Measurements from ENCODE around the gene PRR5L. TPM values are rescaled to one million over a fixed set of nuclear protein-coding genes. Genes with fewer than 3 reads are reported as not detected.
"Not testable (repeated sequence)": the region's sequence is repeated elsewhere in the genome, so short reads cannot be mapped to it uniquely, and the experiment has no call there.

Gene PRR5L
- total RNA-seq, 1 donor from 2014 or later, result 1.5 TPM

DNA sequence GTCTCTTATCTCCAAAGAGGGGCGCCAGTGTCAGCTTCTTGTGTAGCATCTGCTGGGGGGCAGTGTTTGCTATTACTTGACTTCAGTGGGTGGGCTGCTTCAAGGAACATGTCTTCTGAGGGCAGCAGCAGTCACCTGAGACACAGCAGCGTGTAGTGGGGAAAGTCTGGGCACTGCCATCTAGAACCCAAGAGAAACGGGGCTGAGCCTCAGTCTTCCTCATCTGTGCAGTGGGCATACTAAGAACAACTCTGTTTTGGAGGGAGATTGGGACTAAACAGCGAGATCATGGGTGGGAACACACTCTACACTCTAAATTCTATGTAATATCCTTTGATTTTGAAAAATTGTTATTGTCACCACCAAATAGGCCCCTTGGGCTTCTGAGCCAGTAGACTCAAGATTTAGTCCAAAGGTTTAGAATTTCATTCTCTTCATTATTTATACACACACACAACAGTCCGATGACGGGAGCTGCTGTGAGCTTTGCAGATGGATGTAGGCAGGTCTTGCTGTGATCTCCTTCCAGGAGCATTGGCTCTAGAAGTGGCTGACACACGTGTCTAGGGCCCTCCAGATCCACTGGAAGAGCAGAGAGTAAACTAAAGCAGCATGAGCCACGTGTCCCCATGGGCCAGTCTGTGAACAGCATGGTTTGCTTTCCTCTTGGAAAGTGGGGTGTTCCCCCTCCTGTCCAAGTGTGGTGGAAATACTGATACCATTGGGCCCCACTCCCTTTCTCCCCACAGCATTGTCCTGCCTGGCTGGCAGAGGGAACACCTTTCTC lies 162.2 kb downstream of the PRR5L start:
- intact Hi-C loops (cut with DNase I), result no loop called here
- no peak for ATAC-seq (ENCODE audit: poor library complexity)

DNA sequence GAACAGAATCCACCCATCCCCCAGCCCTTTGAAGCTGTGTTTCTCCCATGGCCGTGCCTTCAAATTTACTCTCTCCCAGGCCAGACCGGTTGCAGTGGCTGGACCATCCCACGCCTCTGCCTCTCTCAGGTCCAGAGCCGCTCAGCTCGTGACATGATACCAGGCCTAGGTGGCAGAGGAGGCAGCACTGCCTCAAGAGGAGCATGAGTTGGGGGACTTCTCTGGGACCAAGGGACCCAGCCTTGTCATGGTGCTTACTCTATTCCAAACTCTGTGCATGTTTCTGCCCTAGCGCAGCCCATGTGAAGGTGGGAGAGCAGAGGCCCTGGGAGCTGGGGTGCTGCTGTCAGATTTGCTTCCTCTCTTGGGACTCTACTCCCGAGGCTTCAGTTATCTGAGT lies 163.0 kb downstream of the PRR5L start:
- ATAC-seq (ENCODE audit: poor library complexity) (no peak), DNase-seq (no peak)
- intact Hi-C loops (cut with DNase I), result no loop called here

More for the DNA sequence above, 162.2 kb downstream of the PRR5L start:
- DNase-seq, result no peak

DNA sequence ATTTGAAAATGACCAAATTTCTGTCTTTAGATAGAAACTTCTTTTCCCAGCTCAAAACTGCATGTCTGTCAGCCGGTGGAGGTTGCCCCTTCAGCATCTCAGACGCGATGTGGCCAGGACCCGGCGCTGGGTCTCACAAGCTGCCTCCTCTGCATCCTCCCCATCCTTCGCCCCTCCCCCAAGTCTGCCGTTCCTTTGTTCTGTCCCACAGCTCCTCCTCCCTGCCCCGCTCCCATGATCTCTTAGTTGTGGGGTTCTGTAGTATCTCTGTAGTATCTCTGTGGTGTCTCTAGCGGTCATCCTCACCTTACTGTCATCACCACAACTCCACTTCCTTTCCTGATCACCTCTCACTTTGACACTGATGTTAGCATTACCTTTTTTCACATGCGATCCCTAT lies 164.1 kb downstream of the PRR5L start:
- ATAC-seq (ENCODE audit: poor library complexity), result no peak
- intact Hi-C loops (cut with DNase I), result no loop called here
- DNase-seq, result no peak

DNA sequence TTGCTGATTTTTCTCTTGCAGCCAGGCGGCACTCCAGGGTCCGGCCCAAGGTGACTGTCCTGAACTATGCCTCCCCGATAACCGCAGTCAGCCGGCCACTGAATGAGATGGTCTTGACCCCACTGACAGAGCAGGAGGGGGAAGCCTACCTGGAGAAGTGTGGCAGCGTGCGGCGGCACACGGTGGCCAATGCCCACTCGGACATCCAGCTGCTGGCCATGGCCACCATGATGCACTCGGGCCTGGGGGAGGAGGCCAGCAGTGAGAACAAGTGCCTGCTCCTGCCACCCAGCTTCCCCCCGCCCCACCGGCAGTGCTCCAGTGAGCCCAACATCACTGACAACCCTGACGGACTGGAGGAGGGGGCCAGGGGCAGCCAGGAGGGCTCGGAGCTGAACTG lies 166.2 kb downstream of the PRR5L start:
- ATAC-seq (ENCODE audit: poor library complexity) (no peak), DNase-seq (no peak)
- intact Hi-C loops (cut with DNase I), result no loop called here

DNA sequence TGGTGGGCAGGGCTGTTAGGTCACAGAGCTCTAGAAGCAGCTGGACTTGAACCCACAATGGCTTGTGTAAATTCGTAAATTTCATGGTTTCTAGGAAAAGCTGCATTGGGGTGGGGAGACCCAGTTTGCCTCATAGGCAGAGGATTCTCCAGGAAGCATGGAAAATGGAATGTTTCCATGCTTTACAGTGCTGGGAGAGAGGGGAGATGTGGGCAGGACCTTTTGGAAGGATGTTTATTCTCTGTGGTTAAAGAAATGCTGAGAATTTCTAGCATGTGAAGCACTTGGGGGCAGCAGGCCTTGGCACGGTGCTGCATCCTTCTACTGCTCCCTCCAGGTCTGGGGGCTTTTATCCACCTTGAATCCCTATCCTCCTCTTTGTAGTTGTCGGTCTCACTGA lies 167.7 kb downstream of the PRR5L start:
- intact Hi-C loops (cut with DNase I), result no loop called here
- DNase-seq (no peak), ATAC-seq (ENCODE audit: poor library complexity) (no peak)

DNA sequence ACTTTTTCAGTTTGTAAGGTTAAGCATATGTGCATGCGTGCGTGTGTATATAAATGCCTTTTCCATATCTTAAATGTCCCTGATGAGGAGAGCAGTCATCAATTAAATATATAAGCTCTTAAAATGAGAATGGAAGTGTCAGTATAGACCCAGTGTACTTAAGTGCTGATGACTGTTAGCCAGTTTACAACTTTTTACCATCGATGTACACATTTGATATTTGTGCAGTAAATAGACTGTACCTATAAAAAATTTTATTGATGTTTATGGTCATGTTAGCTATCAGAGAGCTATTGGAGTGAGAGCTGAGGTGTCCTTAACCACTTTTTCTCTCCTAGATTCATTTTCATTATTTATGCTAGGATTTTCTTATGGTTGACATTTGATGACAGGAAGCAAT lies 168.6 kb downstream of the PRR5L start:
- DNase-seq (no peak), ATAC-seq (ENCODE audit: poor library complexity) (no peak)
- intact Hi-C loops (cut with DNase I), result no loop called here

DNA sequence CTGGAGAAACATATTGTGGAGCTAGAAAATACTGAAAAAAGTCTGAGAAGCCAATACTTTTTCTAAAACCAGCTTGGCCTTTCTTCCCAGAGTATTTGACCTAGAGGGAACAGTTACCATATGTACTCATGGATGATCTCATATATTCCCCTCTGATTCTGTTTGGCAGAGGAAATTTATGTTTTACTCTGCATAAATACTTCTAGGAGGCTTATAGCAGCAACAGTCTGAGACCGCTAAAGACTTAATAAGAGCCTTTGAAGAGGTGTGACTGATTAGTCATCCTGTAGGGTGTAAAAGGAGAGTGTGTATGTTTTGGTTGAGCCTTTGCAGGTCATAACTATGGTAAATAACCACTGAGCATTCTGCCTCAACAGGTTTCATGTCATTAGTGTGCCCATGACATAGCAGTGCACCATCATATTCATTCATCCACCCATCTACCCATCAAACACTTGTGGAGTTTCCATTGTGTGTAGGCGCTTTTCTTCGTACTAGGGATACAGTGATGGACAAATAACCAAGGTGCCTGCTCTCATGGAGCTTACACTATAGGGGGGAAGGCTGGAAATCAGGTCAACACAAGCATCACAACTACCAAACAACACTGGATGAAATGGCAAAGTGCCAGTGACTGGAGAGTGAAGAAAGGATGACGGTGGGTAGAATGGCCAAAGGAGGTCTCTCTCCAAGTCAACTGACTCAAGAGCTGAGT lies 169.5 kb downstream of the PRR5L start:
- no peak for ATAC-seq (ENCODE audit: poor library complexity)
- intact Hi-C loops (cut with DNase I), result no loop called here

DNA sequence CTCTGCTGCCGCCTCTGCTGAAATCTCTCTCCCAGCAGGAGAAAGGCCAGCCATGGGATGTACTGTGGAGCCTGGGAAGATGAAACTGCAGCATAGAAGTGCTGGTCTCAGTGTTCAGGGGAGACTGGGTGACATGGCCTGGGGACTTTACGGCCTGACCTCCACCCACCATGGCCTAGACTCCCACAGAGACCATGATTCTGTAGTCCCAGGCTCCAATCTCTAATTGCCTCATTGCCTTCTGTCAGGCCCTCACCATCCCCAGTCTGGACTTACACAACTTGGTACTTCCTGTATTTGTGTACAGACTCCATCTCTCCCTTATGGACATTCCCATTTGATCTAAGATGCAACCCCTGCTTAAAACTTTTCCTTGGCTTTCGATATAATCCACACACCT lies 170.9 kb downstream of the PRR5L start:
- no peak for ATAC-seq (ENCODE audit: poor library complexity)
- DNase-seq, result no peak
- intact Hi-C loops (cut with DNase I), result no loop called here

More for the DNA sequence above, 169.5 kb downstream of the PRR5L start:
- DNase-seq, result no peak

DNA sequence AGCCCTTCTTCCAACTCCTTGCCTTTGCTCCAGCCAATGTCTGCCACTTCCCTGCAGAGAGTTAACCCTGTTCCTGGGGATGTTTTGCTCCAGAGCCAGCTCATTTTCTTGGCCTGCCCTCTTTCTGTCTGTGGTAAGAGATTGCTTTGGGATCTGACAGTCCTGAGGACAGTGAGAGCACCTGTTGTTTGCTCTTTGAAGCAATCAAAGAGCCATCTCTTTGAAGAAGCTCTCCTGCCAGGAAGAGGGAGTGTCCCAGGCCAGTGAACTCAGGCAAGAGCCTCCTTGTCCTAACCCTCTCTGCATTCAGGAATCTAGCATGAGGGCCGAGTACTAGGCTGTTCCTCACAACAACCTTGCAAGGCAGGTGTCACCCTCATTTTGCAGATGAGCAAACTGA lies 171.8 kb downstream of the PRR5L start:
- ATAC-seq (ENCODE audit: poor library complexity), result no peak
- intact Hi-C loops (cut with DNase I), result no loop called here
- no peak for DNase-seq

DNA sequence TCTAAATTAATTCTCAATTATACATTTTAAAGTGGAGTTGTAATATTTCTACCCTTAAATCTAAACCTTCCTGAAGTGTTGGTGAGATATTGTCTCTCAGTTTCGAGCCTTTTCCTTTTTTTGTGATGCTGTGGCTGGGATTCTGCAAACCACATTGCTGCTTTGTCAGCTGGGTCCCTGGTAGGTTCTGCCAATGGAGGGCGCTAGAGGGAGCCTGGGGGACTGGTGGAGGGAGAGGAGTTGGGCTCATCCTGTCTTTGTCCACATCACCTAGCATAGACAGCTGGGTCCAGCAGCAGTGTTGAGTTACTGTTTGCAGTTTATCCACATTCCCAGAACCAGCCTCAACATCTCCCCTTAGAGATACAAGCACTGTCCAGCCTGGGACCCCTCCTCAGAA lies 173.0 kb downstream of the PRR5L start:
- ATAC-seq (ENCODE audit: poor library complexity), result no peak
- intact Hi-C loops (cut with DNase I), result no loop called here

DNA sequence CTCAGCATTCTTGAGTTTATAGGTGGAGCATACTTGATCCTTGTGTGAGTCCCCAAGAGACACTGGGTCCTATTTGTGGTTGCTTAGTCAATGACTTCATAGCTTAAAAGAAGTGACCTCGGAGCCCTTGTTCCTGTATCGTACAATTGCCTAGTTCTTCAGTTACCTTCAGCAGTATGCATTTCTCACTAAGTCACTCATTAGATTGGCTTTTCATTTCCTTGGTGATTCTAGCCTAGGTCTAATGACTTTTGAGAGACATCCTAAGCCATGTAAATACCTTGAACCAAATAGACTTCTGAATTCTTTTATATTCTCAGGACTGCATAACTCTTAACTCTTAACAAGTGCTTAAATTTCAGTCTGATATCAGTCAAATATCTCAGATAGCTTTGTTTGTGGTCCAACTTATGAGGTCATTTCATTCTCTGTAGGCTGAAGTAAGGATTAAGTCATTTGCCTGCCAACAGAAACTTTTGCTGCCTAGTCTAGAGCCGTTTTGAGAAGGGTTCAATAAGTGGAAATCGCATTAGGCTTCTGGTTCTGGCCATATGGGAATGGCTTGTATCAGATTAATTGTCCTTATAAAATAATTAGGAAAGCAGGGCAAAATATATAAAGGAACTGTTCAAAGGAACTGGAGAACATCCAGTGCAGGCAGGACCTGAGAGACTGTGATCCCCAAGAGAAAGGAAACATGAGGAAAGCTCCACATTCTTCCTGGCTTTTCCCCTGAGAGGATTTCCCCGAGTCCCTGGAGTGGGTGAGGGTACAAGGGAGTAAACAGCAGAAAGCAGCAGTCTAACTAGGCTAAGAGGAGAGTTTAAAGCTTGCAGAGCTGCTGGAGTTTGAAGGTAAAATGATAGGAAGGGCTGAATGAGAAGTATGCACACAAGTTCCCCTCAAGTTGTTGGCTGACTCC lies 174.1 kb downstream of the PRR5L start:
- intact Hi-C loops (cut with DNase I), result loop anchor here (10.0 kb wide), 1 partner anchor 855 kb away; the partner anchor contains the start of gene FJX1
- ATAC-seq (ENCODE audit: poor library complexity) (no peak), DNase-seq (no peak)

More for the DNA sequence above, 173.0 kb downstream of the PRR5L start:
- no peak for DNase-seq

DNA sequence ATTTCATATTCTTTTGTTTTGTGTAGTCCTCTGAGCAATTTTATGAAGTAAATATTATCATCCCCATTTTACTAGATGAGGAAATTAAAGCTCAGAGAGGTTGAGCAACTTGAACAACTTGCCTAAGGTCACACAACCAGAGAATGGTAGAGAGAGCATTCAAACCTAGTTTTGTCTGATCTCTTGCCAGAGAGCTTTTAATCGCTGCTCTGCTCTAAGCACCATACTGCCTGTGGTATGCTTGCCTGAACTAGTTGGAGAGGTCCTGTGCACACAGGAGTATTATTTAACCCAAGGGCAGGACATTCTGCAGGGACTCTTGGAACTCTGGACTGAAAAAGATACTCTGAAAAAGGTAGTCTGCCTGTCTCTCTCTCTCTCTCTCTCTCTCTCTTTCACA lies 175.5 kb downstream of the PRR5L start:
- ATAC-seq (ENCODE audit: poor library complexity) (no peak), DNase-seq (no peak)
- intact Hi-C loops (cut with DNase I), result loop anchor here (10.0 kb wide), 1 partner anchor 857 kb away; the partner anchor contains the start of gene FJX1

DNA sequence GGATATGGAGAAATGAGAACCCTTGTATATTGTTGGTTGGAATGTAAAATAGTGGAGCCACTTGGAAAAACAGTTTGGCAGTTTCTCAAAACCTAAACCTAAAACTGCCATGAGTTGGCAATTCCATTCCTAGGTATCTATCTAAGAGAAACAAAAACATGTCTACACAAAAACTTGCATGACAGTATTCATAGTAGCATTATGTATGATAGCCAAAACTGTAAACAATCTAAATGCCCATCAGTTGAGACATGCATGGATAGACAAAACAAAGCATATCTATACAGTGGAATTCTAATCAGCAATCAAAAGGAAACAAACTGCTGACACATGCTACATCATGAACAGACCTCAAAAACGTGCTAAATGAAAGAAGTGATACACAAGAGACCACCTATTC lies 179.1 kb downstream of the PRR5L start:
- intact Hi-C loops (cut with DNase I), result loop anchor here (5.0 to 10.0 kb wide), 2 partner anchors 183 to 860 kb away; partner anchors contain the start of gene FJX1
- ATAC-seq (ENCODE audit: poor library complexity) (no peak), DNase-seq (no peak)

DNA sequence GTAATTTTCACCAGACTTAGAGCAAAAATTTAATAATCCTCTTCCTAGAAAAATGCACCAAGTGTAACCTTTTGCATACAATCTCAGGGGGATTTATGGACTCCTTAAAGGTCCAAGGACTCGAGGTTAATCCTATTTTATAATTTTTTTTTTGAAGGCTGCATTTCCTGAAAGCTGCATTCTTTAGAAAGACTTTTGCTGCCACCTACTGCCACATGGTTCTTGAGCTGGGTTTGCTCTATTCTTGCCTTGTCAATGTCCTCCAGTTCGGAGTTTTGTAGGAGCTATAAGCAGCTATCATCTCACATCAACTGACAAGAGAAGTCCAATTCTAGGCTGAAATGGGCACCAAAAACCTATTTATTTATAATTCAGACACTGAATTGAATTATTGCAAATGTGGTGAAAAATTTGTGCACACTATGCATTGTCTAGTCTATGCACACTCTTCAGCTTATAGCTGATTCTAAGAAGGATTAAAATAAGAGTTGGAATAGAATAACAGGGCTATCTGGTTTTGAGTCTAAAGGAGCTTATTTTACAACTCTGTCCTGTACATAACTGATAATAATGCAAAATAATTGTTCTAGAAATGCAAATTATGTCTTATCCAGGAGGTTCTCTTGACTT lies 182.7 kb downstream of the PRR5L start:
- intact Hi-C loops (cut with DNase I), result loop anchor here (5.0 to 10.0 kb wide), 2 partner anchors 187 to 864 kb away; partner anchors contain the start of gene FJX1
- DNase-seq, result no peak
- peak; percentile 77 for ATAC-seq (ENCODE audit: poor library complexity)

DNA sequence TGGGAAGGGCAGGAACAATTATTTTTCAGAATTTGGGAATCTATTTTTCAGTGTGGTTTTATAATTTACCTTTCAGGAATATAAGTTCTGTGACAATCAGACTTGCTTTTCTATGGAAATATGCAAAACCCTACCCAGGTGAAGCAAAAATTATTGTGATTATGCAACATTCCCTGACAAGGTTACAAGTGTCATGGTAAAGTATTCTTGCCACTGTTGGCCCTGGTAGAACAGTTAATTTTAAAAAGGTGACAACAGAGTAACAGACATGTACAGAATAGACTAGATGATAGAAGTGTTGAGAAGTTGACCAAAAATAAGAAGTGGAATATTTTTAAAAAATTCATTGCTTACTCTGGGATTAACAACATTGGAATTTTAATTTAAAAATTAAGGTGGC lies 184.7 kb downstream of the PRR5L start:
- peak; percentile 65 for ATAC-seq (ENCODE audit: poor library complexity)
- no peak for DNase-seq
- intact Hi-C loops (cut with DNase I), result no loop called here

DNA sequence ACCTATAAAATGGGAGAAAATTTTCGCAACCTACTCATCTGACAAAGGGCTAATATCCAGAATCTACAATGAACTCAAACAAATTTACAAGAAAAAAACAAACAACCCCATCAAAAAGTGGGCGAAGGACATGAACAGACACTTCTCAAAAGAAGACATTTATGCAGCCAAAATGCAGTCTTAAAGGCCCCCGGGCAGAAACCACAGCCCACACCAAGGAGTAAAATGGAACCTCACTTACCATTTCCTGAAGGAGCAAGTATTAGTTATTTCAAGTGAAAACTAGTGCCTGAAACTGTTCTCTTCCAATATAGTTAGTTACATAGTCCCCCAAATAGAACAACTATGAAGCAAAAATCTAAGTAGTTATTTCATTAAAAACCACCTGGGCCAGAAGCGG lies 187.0 kb downstream of the PRR5L start:
- DNase-seq; ATAC-seq (ENCODE audit: poor library complexity); intact Hi-C loops (cut with DNase I): not testable (repeated sequence)

DNA sequence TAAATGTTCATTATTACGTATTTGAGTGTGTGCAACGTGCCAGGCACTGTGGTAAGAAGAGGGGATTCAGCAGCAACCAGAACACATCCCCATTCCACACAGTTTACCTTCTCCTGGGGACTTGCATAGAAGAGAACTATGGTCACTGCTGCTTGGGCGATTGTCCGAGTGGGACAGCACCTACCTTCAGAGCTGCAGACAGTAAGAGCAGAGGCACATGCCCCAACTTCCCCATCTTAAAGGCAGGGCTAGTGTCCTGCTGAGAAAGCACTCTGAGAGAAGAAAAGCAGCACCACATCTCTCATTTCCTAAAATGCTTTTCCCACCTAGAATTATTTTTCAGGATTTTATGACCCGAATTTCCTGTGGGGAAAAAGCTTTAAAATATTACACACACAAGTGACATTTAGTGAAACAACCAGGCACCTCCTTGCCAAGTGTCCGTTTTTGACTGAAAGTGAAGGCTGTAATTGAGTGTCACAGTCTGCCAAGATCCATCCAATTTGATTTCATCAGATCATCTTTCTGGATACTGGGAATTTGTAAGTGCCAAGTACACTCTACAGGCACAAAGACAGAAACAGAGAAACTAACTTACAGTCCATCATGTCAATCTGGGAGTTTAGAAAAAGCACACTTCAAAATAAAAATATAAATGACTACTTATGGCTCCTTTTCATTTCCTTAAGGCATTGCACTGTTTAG lies 189.4 kb downstream of the PRR5L start:
- ATAC-seq (ENCODE audit: poor library complexity) (no peak), DNase-seq (no peak)
- intact Hi-C loops (cut with DNase I), result no loop called here

DNA sequence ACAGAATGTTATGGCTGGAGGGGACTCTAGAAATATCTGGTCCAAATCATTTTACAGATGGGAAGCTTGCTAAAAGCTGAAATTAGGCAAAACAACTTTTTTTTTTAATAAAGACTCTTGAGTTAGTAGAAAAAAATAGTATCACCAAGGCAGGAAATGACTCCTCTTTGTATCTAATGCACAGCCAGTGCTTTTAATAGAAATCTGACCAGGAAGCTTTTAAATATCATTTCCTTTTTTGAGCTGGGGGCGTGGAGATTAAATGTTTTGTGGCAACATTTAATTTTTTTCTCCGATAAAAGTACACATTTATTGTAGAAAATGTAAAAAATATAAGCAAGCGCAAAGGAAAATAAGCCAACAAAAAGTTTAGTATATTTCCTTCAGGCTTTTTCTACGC lies 191.5 kb downstream of the PRR5L start:
- DNase-seq (no peak), ATAC-seq (ENCODE audit: poor library complexity) (no peak)
- intact Hi-C loops (cut with DNase I), result no loop called here

Measured in Right ventricle myocardium superior (tissue), 1 donor.